HG03342 (cell line): ENCODE results near the gene CLEC9A.

Source experiments
- ATAC-seq: cut with Tn5 transposase; IDR thresholded peaks from one replicate; pipeline ENCODE4 v1.9.1; 2021; ENCODE audit warnings: mild to moderate bottlenecking, moderate library complexity; ENCODE audit not compliant: unreplicated experiment

The CLEC9A gene

GRCh38 chr12:10101648-10102220 is 71.3 kb downstream of the CLEC9A start:
- ATAC-seq = no peak

GRCh38 chr12:10102322-10102721 is 71.8 kb downstream of the CLEC9A start:
- ATAC-seq = no peak

- ATAC-seq = no peak
These were observed 79.9 kb downstream of the CLEC9A start for GRCh38 chr12:10110256-10110844.

GRCh38 chr12:10111451-10111850 is 81.0 kb downstream of the CLEC9A start:
- no peak for ATAC-seq

- ATAC-seq = no peak
These were observed 82.6 kb downstream of the CLEC9A start for GRCh38 chr12:10113075-10113474.

- ATAC-seq = no peak
These were observed 83.4 kb downstream of the CLEC9A start for GRCh38 chr12:10113920-10114319.

GRCh38 chr12:10115311-10115710 is 84.8 kb downstream of the CLEC9A start:
- no peak for ATAC-seq
